Parathyroid adenoma (tissue), 2 donors: ENCODE data around the gene SFRP5.

Experiments
- H2AFZ ChIP-seq: fragments of 300-600 bp; sonication (generic); one replicate; pipeline ENCODE4 v1.7.0; 2017; ENCODE audit warnings: antibody characterized with exemption, mild to moderate bottlenecking
- H3K27ac ChIP-seq: fragments of 300-600 bp; sonication (generic); one replicate; pipeline ENCODE4 v1.7.0; 2017
- H3K27me3 ChIP-seq: fragments of 300-600 bp; sonication (generic); one replicate; pipeline ENCODE4 v1.7.0; 2017; ENCODE audit warnings: low read length; ENCODE audit not compliant: control insufficient read depth, insufficient read depth
- H3K36me3 ChIP-seq: fragments of 300-600 bp; sonication (generic); one replicate; pipeline ENCODE4 v1.7.0; 2017; ENCODE audit warnings: low read length; ENCODE audit not compliant: control insufficient read depth, insufficient read depth
- H3K4me1 ChIP-seq: fragments of 300-600 bp; sonication (generic); one replicate; pipeline ENCODE4 v1.7.0; 2017; ENCODE audit warnings: control low read depth
- H3K4me2 ChIP-seq: fragments of 300-600 bp; sonication (generic); one replicate; pipeline ENCODE4 v1.7.0; 2017; ENCODE audit warnings: low read length
- H3K4me3 ChIP-seq: fragments of 300-600 bp; sonication (generic); one replicate; pipeline ENCODE4 v1.7.0; 2017; ENCODE audit warnings: low read depth, low read length
- H3K79me2 ChIP-seq: fragments of 300-600 bp; sonication (generic); one replicate; pipeline ENCODE4 v1.7.0; 2017; ENCODE audit warnings: control low read depth
- H3K9ac ChIP-seq: fragments of 300-600 bp; sonication (generic); one replicate; pipeline ENCODE4 v1.7.0; 2017; ENCODE audit warnings: mild to moderate bottlenecking
- H3K9me3 ChIP-seq: fragments of 300-600 bp; sonication (generic); one replicate; pipeline ENCODE4 v1.7.0; 2017; ENCODE audit warnings: low read length; ENCODE audit not compliant: control insufficient read depth
- CTCF ChIP-seq: fragments of 300-600 bp; sonication (generic); IDR thresholded peaks from one replicate; pipeline ENCODE4 v1.7.0; 2017; ENCODE audit warnings: antibody characterized with exemption, mild to moderate bottlenecking
- donor health status: primary hyperparathyroidism.

Gene SFRP5

GRCh38 chr10:97766106-97766810 lies 5.5 kb downstream of the SFRP5 start:
- Histone ChIP-seq H2AFZ (no peak overlapping the region), H3K9me3 (no peaks in the 10 kb centered on the region), H3K27me3 (no peaks in the 10 kb centered on the region), H3K4me1 (no peaks in the 10 kb centered on the region), H3K27ac (no peak overlapping the region), H3K9ac (no peak overlapping the region), H3K79me2 (no peaks in the 10 kb centered on the region), H3K4me3 (no peak overlapping the region), H3K4me2 (no peak overlapping the region), H3K36me3 (no peaks in the 10 kb centered on the region)
- TF ChIP-seq CTCF = no peak

- TF ChIP-seq CTCF = no peak
- no peak overlapping the region for H3K4me2 ChIP-seq
- H3K4me1 ChIP-seq = no peaks in the 10 kb centered on the region
- no peaks in the 10 kb centered on the region for H3K36me3 ChIP-seq
- H3K4me3 ChIP-seq = no peak overlapping the region
- no peaks in the 10 kb centered on the region for H3K79me2 ChIP-seq
- H3K27me3 ChIP-seq = no peaks in the 10 kb centered on the region
- H3K27ac ChIP-seq = no peak overlapping the region
- H2AFZ ChIP-seq = no peak overlapping the region
- no peaks in the 10 kb centered on the region for H3K9me3 ChIP-seq
- no peak overlapping the region for H3K9ac ChIP-seq
Observed at GRCh38 chr10:97765201-97765600, 6.6 kb downstream of the SFRP5 start.

GRCh38 chr10:97764519-97764931 lies 7.3 kb downstream of the SFRP5 start:
- H3K9me3 ChIP-seq = no peaks in the 10 kb centered on the region
- H3K27me3 ChIP-seq = no peaks in the 10 kb centered on the region
- H3K4me1 ChIP-seq = no peaks in the 10 kb centered on the region
- no peak overlapping the region for H3K4me3 ChIP-seq
- no peaks in the 10 kb centered on the region for H3K79me2 ChIP-seq
- H3K36me3 ChIP-seq = no peaks in the 10 kb centered on the region
- no peak overlapping the region for H2AFZ ChIP-seq
- H3K4me2 ChIP-seq = no peak overlapping the region
- no peak overlapping the region for H3K27ac ChIP-seq
- TF ChIP-seq CTCF = no peak
- H3K9ac ChIP-seq = no peak overlapping the region

- no peaks in the 10 kb centered on the region for H3K27me3 ChIP-seq
- no peak overlapping the region for H3K9ac ChIP-seq
- no peaks in the 10 kb centered on the region for H3K79me2 ChIP-seq
- no peak overlapping the region for H3K4me2 ChIP-seq
- no peak overlapping the region for H3K27ac ChIP-seq
- TF ChIP-seq CTCF = no peak
- H3K36me3 ChIP-seq = no peaks in the 10 kb centered on the region
- no peaks in the 10 kb centered on the region for H3K9me3 ChIP-seq
- H3K4me3 ChIP-seq = no peak overlapping the region
- H3K4me1 ChIP-seq = no peaks in the 10 kb centered on the region
- H2AFZ ChIP-seq = no peak overlapping the region
Observed at GRCh38 chr10:97763947-97764346, 7.9 kb downstream of the SFRP5 start.

- Histone ChIP-seq H3K4me3 (no peak overlapping the region), H3K27me3 (no peaks in the 10 kb centered on the region), H3K9me3 (no peaks in the 10 kb centered on the region), H2AFZ (no peak overlapping the region), H3K4me2 (no peak overlapping the region), H3K27ac (no peak overlapping the region), H3K36me3 (no peaks in the 10 kb centered on the region), H3K9ac (no peak overlapping the region), H3K4me1 (no peaks in the 10 kb centered on the region), H3K79me2 (no peaks in the 10 kb centered on the region)
- no peak for TF ChIP-seq CTCF
Observed at GRCh38 chr10:97763411-97763810, 8.4 kb downstream of the SFRP5 start.
